Stimulated activated CD8-positive, alpha-beta memory T cell treated with anti-CD3 and anti-CD28 coated beads, Interleukin-15, amount 100 ng/mL, for 24 hours (primary cell): ENCODE data around the gene KDM4C.

Experiments used
- DNase-seq: peaks from one replicate; pipeline ENCODE4 v3.0.0-alpha.2; 2020; ENCODE audit warnings: low read depth

KDM4C gene

DNA sequence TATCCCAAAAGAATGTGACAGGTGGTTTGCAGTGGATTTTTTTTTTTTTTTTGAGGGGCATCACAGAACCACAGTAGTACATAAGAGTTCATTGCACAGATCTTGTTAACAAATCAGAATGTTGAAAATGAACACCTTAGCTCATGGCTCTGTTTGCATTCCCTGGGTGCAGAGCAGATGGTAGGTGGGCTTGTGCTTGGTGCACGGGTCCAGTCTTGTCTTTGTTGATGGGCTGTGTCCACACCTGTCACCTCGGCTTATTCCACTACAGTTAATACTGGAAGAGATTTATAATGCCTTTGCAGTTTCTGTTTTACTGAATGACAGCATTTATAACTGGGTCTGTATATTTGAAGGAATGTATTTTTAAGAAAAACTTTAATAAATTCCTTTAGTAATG lies 146.6 kb downstream of the KDM4C start:
- no peak for DNase-seq

DNA sequence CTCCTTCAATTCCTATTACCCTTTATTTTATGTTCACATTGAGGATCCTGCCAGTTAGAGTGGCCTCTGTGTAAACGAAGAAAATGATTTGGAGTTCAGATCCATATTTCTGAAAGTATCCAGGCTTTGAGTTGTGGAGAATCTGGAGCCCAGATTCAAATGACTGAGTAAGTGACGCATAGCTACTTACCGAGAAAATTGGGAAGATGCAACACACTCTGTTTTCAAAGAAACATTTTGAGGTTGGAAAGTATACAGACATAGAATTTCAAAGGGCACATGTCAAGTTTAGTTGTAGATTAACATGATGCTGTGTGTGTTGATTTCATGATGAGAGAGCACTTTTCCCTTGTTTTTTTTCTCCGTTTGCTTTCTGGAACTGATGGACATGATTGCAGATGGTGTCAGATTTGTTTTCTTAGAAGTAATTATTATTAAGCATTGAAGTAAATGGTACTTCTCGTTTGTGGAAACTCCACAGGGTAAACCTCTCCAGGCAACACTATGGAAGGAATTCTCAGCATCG lies 148.1 kb downstream of the KDM4C start:
- DNase-seq = no peak

DNA sequence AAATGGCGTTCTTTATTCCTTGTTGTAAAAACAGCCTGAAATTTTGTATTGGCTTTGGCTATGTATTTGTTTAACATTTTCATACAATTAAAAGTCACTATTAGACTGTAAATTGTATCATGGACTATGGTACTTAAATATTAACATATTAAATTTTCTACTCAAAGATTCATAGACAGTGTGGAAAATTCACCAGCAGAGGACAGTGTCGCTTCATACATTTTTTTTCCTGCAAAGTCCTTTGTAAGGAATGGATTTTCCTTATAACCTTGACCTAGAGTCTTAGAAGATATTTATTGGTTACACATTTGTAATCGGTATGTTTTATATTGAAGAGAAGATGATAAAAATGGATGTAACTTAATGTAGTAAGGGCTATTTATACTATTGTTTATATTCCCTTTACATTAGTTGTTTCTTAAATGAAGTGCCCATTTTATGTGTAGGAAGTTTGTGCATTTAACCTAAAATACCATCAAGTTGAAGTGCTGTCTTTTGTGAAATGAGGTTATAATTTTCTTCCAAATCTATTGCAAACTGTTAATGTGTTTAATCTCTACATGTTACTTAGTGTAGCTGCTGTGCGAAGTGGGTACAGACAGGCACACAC lies 150.1 kb downstream of the KDM4C start:
- no peak for DNase-seq

DNA sequence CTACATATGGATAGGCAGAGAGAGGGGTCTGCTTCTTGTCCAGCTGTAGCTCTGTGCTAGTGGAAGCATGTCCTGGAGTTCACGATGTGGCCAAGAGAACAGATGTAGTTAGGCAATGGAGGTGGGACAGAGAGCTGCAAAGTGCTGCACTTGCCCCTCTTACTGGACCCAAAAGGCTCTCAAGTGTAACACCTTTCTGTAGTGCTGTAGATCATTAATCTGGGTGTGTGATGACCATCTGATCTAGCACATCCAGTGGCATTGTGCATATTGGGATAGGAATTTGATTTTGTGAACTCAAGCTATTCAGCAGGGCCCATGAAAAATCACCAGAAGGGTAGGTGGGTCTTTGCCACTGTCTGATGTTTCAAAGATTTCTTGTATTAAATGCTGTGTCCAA lies 151.4 kb downstream of the KDM4C start:
- DNase-seq = no peak

DNA sequence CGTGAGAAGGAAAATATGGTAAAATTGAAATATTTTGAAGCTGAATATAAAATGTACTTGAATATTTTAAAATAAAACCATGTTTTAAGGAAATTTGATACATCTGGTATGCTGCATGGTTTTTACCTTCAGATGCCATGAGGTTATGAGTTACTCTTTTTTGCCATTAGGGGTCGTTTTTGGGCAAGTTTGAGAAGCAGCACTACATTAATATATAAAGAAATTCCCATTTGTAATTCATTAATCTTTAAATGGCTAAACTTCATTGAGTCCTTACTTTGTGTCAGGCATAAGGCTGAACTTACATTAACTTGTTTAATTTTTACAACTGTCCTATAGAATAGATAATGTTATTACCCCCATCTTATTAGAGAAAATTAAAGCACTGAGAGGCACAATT lies 152.3 kb downstream of the KDM4C start:
- DNase-seq = no peak

DNA sequence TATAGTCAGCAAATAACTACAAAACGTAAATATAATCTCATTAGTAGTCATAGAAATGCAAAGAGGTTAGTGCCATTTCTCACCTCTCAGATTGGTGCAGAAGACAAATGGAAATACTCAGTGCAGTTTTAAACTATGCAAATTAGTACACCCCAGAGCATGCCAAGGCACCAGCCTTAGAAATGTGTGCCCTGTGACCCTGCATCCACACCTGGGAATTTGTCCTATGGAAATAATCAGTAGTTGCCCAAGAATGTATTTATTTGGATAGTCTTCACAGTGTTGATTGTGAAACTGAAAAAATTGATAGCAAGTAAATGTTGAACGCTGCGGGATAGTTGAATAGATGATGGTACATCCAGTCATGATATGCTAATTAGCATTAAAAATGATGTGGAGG lies 152.7 kb downstream of the KDM4C start:
- no peak for DNase-seq

DNA sequence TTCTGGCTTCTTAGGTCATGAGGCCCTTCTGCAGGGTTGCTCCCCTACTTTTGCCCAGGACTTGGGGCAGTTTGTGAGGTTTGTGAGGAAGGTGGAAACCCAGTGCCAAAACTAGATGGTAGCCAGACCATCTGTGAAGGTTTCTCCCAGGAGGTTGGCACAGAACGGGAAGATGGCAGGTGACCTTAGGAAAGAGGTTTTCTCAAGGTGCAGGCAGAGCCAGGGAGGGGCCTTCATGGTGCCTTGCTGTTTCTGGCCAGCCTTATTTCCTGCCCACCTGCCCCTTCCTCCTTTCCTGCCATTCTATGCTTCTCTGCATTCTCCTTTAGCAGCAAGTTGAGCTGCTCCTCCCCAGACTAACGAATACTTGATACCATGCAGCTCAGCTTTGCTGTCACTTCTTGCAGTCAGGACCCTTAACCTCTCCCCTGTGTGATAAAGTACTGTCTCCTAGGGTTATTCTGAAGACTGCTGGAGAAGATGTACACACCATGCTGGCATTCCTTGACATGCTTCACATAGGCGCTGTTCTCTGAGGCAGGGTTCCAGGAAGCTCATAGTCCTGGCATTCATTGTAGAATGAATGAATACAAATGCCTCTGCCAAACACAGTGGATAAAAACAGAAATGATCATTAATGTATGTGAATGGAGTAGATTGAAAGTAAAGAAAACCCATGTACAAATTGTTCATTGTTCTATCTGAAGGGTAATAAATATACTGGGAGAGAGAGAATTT lies 154.3 kb downstream of the KDM4C start:
- no peak for DNase-seq

DNA sequence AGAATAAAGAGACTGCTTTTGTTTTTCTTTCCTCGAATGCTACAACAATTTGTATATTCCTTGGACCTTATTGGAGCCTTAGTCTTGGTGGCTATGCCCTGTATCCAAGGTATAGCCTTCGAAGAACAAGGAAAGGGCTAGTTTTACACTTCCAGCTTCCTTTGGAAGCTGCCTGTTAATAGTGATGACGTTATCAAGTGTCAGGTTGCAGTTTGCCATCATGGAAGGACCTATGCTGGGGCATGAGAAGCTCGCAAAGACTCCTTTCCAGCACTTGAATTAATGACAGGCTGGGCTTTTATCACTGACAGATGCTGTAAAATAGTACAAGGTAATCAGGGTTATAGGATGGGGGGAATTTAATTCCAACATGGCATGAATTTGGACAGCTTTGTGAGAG lies 157.9 kb downstream of the KDM4C start:
- no peak for DNase-seq

DNA sequence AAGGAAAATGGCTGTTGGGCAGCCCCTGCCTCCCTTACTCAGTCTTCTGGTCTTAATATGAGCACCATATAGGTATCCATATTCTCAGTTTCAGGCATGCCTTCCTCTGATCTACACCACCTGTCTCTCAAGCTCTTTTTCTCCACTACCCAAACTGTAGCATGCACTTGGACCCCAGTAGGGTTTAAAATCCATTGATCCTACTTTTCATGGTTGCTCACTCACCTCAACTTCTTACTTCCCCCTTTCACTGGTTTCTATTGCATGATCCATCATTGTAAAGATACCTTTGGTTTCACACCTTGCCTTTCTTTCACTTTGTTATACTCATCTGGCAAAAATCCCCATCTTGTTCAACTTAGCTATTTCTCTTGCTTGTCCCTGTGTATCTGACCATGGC lies 159.4 kb downstream of the KDM4C start:
- DNase-seq = no peak

DNA sequence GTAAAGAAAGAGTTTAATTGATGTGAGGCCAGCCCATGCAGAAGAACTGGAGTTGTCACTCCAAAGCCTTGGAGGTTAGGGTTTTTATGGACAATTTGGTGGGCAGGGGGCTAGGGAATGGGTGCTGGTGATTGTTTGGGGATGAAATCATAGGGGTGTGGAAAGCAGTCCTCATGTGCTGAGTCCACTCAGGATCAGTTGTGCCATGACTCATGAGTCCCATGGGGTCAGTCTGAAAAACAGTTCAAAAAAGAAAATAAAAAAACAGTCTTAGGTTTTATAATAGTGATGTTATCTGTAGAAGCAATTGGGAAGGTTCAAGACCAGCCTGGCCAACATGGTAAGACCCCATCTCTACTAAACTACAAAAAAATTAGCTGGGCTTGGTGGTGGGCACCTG lies 162.3 kb downstream of the KDM4C start:
- no peak for DNase-seq

DNA sequence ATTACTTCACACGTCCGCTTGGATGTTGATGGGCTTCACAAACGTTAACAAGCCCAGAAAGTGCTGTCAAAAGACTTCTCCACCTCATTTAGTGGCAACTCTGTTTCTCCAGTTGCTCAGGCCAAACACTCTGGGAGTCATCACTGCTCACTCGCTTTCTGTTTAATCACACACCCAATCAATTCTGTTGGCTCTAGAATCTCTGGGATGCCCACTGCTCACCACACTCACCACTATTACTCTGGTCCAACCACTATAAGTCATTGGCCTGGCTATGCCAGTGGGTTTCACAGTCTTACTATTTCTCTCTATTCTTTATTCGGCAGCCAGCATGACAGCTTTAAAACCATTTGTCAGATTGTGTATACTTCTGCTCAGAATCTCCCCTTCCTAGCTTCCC lies 163.5 kb downstream of the KDM4C start:
- DNase-seq = no peak

DNA sequence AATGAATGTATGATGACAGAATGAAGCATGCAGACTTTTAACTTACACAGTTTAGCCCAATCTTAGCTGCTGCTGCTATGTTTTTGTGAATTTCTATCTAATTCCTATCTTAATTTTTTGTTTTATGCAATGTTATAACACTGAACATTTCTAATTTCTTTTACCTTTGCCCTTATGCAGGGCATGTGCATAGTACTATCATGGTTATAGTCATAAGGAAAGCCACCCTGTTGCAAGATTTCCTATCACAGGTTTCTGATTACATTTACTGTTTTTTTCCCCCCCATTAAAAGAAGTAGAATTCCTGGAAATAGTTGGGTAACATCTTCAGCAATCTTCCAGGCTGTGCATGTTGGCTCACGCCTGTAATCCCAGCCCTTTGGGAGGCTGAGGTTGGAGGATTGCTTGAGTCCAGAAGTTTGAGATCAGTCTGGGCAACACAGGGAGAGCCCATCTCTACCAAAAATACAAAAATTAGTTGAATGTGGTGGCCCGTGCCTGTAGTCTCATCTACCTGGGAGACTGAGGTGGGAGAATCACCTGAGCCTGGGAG lies 164.4 kb downstream of the KDM4C start:
- DNase-seq = no peak

DNA sequence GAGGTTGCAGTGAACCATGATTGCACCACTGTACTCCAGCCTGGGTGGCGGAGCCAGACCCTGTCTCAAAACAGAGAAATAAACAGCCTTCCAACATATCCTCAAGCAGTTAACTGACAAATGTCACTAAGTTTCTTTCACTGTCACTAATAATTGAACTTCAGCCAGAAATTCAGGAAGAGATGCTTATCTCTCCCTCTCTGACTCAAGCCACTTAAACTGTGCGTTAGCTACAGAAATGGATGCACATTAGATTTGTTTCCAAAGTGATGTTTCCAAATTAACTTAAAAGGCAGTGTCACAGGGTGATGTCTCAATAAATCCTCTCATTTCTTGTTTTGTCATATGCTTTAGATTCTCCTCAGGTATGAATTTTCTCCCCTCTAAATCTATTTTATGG lies 164.9 kb downstream of the KDM4C start:
- DNase-seq = no peak

DNA sequence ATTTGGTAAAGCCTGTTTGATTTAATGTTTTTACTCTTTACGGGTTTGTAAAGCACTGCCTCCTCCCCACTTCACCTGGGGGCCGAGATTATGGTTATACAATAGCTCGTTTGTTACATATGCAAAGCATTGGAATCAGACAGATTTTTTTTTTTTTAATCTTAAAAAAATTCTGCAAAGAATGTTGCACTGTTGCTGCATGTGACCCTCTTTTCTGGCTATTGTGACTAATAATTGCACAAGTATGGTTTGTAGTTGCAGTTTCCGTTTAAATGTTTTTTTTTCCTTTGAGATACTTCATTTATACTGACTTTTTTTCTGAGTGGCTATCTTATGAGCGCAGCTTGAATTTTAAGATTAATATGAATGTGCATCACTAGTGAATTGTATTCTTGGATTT lies 165.3 kb downstream of the KDM4C start:
- DNase-seq = no peak

DNA sequence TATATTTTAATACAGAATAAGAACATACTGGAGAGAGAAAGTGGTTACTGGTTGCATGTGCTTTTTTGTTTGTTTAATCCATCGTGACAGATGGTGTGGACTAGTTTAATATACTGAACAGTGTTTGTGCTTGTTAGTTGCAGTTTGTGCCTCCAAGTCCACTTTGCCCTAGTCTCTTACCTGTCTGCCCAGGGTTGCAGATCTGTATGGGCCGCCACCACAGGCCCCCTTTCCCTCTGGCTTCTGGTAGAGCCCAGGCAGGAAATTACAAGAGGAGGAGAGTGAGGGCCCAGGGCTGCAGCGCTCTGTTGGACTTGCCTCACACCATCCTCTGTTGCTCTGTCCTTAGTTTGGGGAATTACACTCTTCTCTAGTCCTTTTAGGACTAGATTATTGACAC lies 166.4 kb downstream of the KDM4C start:
- DNase-seq = no peak

DNA sequence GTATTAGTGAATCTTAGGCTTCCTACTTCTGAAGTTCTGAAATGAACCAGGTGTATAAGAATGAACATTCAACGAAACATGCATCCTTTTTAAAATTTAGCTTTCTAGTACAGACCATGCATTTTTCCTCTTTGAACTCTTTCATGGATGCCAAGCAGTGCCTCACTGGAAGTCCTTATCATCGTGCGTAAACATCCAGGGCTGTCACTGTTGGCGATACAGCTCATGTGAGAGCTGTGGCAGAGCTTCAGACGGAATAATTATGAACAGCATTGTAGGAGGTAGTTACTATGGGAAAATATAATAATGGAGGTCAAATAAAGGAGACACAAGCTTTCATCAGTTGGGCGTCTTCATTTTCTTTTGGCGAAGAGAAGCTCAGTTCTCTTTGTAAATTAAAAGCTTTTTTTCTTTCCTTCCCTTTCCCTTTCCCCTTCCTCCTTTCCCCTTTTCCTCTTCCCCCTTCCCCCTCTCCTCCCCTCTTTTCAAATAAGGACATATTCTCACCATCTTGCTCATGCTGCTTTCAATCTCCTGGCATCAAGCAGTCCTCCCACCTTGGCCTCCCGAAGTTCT lies 167.3 kb downstream of the KDM4C start:
- DNase-seq = no peak

DNA sequence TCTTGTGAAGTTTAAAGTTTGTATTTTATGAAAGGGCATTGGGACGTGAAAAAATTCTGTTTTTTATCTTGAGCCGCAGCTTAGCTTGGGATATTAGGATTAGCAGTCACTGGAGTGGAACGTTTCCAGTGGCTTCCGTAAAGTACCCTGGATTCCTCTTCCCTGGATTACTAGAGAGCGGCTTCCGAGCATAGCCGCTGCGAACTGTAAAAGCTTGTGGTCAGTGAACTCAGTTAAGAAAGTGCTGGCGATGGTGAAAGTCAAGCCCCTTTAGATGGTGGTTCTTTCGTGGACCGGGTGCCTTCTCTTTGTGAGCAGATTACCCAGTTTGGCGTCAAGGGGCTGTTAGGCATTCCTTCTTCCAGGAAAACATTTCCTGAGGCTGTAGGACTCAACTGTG lies 168.1 kb downstream of the KDM4C start:
- DNase-seq = no peak

DNA sequence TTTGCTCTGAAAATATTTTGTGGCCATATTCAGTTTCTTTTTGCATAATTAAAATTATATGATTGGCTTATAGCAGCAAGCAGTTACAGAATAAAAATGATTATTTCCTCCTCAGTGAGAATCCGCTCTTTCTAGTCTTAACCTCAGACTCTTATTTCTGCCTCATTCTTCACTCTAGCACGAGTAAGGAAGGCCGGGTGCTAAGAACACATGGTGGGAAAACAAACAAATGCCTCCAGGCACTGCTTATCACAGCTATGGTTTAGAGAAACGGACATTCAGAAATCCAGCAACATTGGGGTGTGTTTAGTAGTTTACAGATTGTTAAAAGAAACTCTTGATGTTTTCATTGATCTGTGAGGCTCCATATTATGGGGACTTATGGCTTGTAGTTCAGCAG lies 168.7 kb downstream of the KDM4C start:
- no peak for DNase-seq

DNA sequence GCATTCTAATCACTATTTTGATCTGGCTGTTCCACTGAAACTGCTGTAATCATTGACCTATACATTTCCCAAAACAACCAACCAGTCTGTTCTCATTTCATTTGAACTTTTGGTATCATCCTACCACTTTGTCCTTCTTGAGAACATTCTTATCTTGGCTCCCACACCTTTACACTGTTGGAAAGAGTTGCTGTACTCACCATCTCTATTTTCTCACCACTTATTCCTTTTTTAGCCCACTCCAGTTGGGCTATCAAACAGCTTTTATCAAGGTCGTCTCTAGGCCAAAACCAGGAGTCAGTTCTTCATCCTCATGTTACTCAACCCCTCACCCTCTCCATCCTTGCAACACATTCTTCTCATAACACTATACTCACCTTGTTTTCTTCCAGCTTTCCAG lies 170.1 kb downstream of the KDM4C start:
- DNase-seq = no peak

DNA sequence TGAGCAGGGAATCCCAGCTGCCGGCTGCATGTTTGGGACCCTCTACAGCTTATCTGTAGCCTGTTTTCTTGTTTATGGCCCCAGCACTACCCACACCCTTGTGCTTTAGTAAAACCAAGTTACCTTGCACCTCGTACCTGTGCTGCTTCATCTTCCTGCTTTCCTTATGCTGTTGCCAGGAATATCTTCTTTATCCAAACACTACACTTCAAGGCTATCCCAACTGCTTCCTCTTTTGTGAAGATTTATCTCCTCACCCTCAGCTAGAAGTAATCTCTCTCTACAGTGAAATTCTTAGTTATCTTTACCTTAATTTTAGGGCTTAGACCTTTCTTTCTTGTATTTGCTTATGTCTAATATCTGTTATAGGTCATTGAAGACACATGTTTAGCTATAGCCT lies 171.1 kb downstream of the KDM4C start:
- no peak for DNase-seq

DNA sequence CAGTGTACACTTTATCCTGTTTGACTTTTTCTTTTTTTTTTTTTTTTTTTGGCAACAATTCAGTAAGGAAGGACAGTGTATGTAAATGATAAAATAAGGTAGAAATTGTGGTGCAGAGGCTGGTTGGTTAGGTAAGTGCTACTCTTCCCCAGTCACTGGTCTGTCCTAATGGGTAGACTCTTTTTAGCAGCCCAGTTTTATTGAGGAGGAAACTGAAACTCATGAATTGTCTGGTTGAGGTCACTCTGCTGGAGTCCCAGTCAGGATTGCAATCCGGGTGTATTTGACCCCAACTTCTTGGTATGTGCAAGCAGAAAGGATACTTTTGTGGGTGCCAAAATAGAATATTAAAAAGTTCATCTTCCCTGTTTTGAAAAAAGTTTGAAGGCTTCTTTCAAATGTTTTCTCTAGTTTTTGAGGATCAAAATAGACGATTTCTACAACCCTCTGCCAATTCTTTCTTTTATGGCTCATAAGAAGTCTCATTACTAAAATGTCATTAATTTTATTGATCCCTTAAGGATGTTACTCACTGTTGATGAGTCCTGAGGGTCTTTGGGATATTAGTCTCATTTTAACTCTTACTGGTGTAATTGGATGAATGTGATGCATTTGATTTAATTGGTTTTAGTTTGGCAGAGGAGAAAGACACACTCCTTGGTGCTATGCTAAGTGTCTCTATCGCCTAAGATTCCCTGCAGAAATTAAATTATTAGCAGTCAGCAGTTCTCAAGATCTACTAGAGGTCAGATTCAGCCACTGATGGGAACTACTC lies 171.9 kb downstream of the KDM4C start:
- no peak for DNase-seq

DNA sequence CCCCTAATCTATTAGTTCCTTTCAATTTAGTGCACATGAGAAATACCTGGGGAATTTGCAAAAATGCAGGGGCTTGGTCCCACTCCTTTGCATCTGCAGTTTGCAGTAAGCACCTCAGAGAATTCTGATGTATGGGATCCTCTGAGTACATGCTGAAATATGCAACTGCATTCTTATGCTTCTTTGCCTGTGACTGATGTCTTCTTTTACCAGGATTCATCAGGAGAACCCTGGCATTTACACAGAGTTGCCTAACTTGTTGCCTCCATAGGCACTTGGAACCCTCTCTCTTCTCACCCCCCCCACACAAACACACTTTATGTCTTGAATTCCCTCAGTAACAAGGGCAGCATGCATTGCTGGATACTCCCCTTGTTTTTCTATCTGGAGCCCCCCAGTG lies 173.1 kb downstream of the KDM4C start:
- no peak for DNase-seq

DNA sequence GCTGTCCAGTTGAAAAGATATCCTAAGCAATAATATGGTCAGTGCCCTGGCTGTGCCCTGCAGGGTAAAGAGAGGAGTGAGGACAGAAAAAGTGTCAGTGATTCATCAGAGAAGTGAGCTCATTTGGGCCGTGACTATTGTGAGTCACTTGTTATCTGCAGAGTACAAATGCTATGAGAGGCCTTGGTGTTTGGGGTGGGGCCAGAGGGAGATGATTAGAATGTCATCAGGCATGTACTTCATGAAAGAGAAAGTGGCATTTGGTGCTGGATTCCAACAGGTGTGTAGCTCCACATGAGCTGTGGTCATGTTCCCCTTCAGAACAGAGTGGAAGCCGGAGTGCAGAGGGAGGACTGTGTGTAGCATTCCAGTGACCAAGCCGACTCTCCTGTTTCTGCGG lies 174.1 kb downstream of the KDM4C start:
- no peak for DNase-seq
